HG02870 (cell line): ENCODE results near the gene ZDHHC11B.
"Not testable (repeated sequence)": the region's sequence is repeated elsewhere in the genome, so short reads cannot be mapped to it uniquely, and the experiment has no call there.

Source experiments
- ATAC-seq: cut with Tn5 transposase; IDR thresholded peaks from one replicate; pipeline ENCODE4 v1.9.1; 2021; ENCODE audit warnings: mild to moderate bottlenecking, moderate library complexity; ENCODE audit not compliant: unreplicated experiment

Gene ZDHHC11B

GRCh38 chr5:727087-727486, 57.4 kb downstream of the ZDHHC11B start:
- not testable (repeated sequence) for ATAC-seq

- ATAC-seq, result not testable (repeated sequence)
Observed at GRCh38 chr5:723865-724264, 60.7 kb downstream of the ZDHHC11B start.

- not testable (repeated sequence) for ATAC-seq
Observed at GRCh38 chr5:723309-723708, 61.2 kb downstream of the ZDHHC11B start.

GRCh38 chr5:719379-719778, 65.2 kb downstream of the ZDHHC11B start:
- ATAC-seq, result not testable (repeated sequence)

GRCh38 chr5:717143-717542, 67.4 kb downstream of the ZDHHC11B start:
- no peak for ATAC-seq

- ATAC-seq, result not testable (repeated sequence)
Observed at GRCh38 chr5:716740-717139, 67.8 kb downstream of the ZDHHC11B start.

GRCh38 chr5:715636-716035, 68.9 kb downstream of the ZDHHC11B start:
- ATAC-seq, result not testable (repeated sequence)

- not testable (repeated sequence) for ATAC-seq
Observed at GRCh38 chr5:714215-715118, 70.1 kb downstream of the ZDHHC11B start.

GRCh38 chr5:713686-714085, 70.8 kb downstream of the ZDHHC11B start:
- not testable (repeated sequence) for ATAC-seq

- ATAC-seq, result not testable (repeated sequence)
Observed at GRCh38 chr5:708848-709517, 75.5 kb downstream of the ZDHHC11B start.

- ATAC-seq, result not testable (repeated sequence)
Observed at GRCh38 chr5:708374-708773, 76.2 kb downstream of the ZDHHC11B start.

GRCh38 chr5:706127-706526, 78.4 kb downstream of the ZDHHC11B start:
- not testable (repeated sequence) for ATAC-seq

GRCh38 chr5:696753-697702, 87.5 kb downstream of the ZDHHC11B start:
- not testable (repeated sequence) for ATAC-seq

GRCh38 chr5:696191-696590, 88.3 kb downstream of the ZDHHC11B start:
- ATAC-seq, result not testable (repeated sequence)

GRCh38 chr5:695475-695874, 89.1 kb downstream of the ZDHHC11B start:
- ATAC-seq, result not testable (repeated sequence)

GRCh38 chr5:694042-694431, 90.5 kb downstream of the ZDHHC11B start:
- ATAC-seq, result not testable (repeated sequence)

- ATAC-seq, result peak; percentile 67
Observed at GRCh38 chr5:693271-694041, 91.1 kb downstream of the ZDHHC11B start, which contains the start of gene TPPP. TPPP (minus strand) TSS chr5:693352; CDS start chr5:678060, 15,292 bp downstream.

GRCh38 chr5:692529-693041, 91.9 kb downstream of the ZDHHC11B start:
- peak; percentile 7 for ATAC-seq

GRCh38 chr5:691817-692528, 92.6 kb downstream of the ZDHHC11B start:
- ATAC-seq, result no peak
